ENCODE measurements around the gene AGAP5. TPM values are rescaled to one million over a fixed set of nuclear protein-coding genes. Genes with fewer than 3 reads are reported as not detected.
"Not testable (repeated sequence)": the region's sequence is repeated elsewhere in the genome, so short reads cannot be mapped to it uniquely, and the experiment has no call there.

Gene AGAP5
- total and polyA plus RNA-seq, 4 donors, result 5.8 to 25.7 (median 9.7) TPM

- not testable (repeated sequence) for H3K27me3 ChIP-seq (ENCODE audit: control insufficient read depth, insufficient read depth, low read length); H3K9me3 ChIP-seq (ENCODE audit: control insufficient read depth, insufficient read depth, low read length); DNase-seq (ENCODE audit: low read depth in 4 of 6, low spot score in 6 of 6); H3K27ac ChIP-seq (ENCODE audit: low read depth, low read length); H3K4me1 ChIP-seq (ENCODE audit: control insufficient read depth, insufficient read depth, low read length); H3K4me3 ChIP-seq (ENCODE audit: low read depth, low read length)
- peaks cover 14% of the 10 kb centered on the region for H3K36me3 ChIP-seq (ENCODE audit: control insufficient read depth, insufficient read depth, low read length)
- WGBS (ENCODE audit: insufficient coverage), result 88% methylated on average over 8 of the region's 17 CpGs
Observed at GRCh38 chr10:73715179-73716156, 17.6 kb upstream of the AGAP5 start.

- not testable (repeated sequence) for H3K4me1 ChIP-seq (ENCODE audit: control insufficient read depth, insufficient read depth, low read length); H3K27me3 ChIP-seq (ENCODE audit: control insufficient read depth, insufficient read depth, low read length); H3K4me3 ChIP-seq (ENCODE audit: low read depth, low read length); DNase-seq (ENCODE audit: low read depth in 4 of 6, low spot score in 6 of 6); H3K9me3 ChIP-seq (ENCODE audit: control insufficient read depth, insufficient read depth, low read length); H3K27ac ChIP-seq (ENCODE audit: low read depth, low read length)
- WGBS (ENCODE audit: insufficient coverage), result no CpG with 5 or more reads among the region's 3 CpGs
- peaks cover 12% of the 10 kb centered on the region for H3K36me3 ChIP-seq (ENCODE audit: control insufficient read depth, insufficient read depth, low read length)
Observed at GRCh38 chr10:73714483-73714882, 16.6 kb upstream of the AGAP5 start.

- WGBS (ENCODE audit: insufficient coverage), result 100% methylated on average over 1 of the region's 3 CpGs
- H3K27ac ChIP-seq (ENCODE audit: low read depth, low read length), result not testable (repeated sequence)
Observed at GRCh38 chr10:73713912-73714311, 16.0 kb upstream of the AGAP5 start.

GRCh38 chr10:73711683-73712082 is 13.8 kb upstream of the AGAP5 start:
- not testable (repeated sequence) for H3K27ac ChIP-seq (ENCODE audit: low read depth, low read length); H3K4me3 ChIP-seq (ENCODE audit: low read depth, low read length); H3K9me3 ChIP-seq (ENCODE audit: control insufficient read depth, insufficient read depth, low read length); H3K4me1 ChIP-seq (ENCODE audit: control insufficient read depth, insufficient read depth, low read length); DNase-seq (ENCODE audit: low read depth in 4 of 6, low spot score in 6 of 6); H3K36me3 ChIP-seq (ENCODE audit: control insufficient read depth, insufficient read depth, low read length); H3K27me3 ChIP-seq (ENCODE audit: control insufficient read depth, insufficient read depth, low read length)
- 67% methylated on average over 1 of the region's 5 CpGs for WGBS (ENCODE audit: insufficient coverage)

More at GRCh38 chr10:73713912-73714311, 16.0 kb upstream of the AGAP5 start:
- H3K27me3 ChIP-seq (ENCODE audit: control insufficient read depth, insufficient read depth, low read length); DNase-seq (ENCODE audit: low read depth in 4 of 6, low spot score in 6 of 6); H3K4me3 ChIP-seq (ENCODE audit: low read depth, low read length); H3K9me3 ChIP-seq (ENCODE audit: control insufficient read depth, insufficient read depth, low read length); H3K4me1 ChIP-seq (ENCODE audit: control insufficient read depth, insufficient read depth, low read length): not testable (repeated sequence)
- H3K36me3 ChIP-seq (ENCODE audit: control insufficient read depth, insufficient read depth, low read length), result peaks cover 12% of the 10 kb centered on the region

- H3K9me3 ChIP-seq (ENCODE audit: control insufficient read depth, insufficient read depth, low read length); H3K36me3 ChIP-seq (ENCODE audit: control insufficient read depth, insufficient read depth, low read length); H3K27me3 ChIP-seq (ENCODE audit: control insufficient read depth, insufficient read depth, low read length); DNase-seq (ENCODE audit: low read depth in 4 of 6, low spot score in 6 of 6); H3K4me1 ChIP-seq (ENCODE audit: control insufficient read depth, insufficient read depth, low read length); H3K27ac ChIP-seq (ENCODE audit: low read depth, low read length); H3K4me3 ChIP-seq (ENCODE audit: low read depth, low read length): not testable (repeated sequence)
- 100% methylated on average over 1 of the region's 1 CpG for WGBS (ENCODE audit: insufficient coverage)
Observed at GRCh38 chr10:73708122-73708521, 10.2 kb upstream of the AGAP5 start.

- DNase-seq (ENCODE audit: low read depth in 4 of 6, low spot score in 6 of 6); H3K36me3 ChIP-seq (ENCODE audit: control insufficient read depth, insufficient read depth, low read length); H3K27me3 ChIP-seq (ENCODE audit: control insufficient read depth, insufficient read depth, low read length): not testable (repeated sequence)
Observed at GRCh38 chr10:73707628-73708027, 9.7 kb upstream of the AGAP5 start.

GRCh38 chr10:73706488-73706887 is 8.6 kb upstream of the AGAP5 start:
- WGBS (ENCODE audit: insufficient coverage), result no CpG with 5 or more reads among the region's 2 CpGs
- not testable (repeated sequence) for H3K4me3 ChIP-seq (ENCODE audit: low read depth, low read length); H3K36me3 ChIP-seq (ENCODE audit: control insufficient read depth, insufficient read depth, low read length); H3K27me3 ChIP-seq (ENCODE audit: control insufficient read depth, insufficient read depth, low read length); DNase-seq (ENCODE audit: low read depth in 4 of 6, low spot score in 6 of 6); H3K9me3 ChIP-seq (ENCODE audit: control insufficient read depth, insufficient read depth, low read length); H3K27ac ChIP-seq (ENCODE audit: low read depth, low read length); H3K4me1 ChIP-seq (ENCODE audit: control insufficient read depth, insufficient read depth, low read length)

More at GRCh38 chr10:73707628-73708027, 9.7 kb upstream of the AGAP5 start:
- H3K4me3 ChIP-seq (ENCODE audit: low read depth, low read length); H3K4me1 ChIP-seq (ENCODE audit: control insufficient read depth, insufficient read depth, low read length); H3K27ac ChIP-seq (ENCODE audit: low read depth, low read length); H3K9me3 ChIP-seq (ENCODE audit: control insufficient read depth, insufficient read depth, low read length): not testable (repeated sequence)

GRCh38 chr10:73705506-73706072 is 7.7 kb upstream of the AGAP5 start:
- H3K9me3 ChIP-seq (ENCODE audit: control insufficient read depth, insufficient read depth, low read length); H3K36me3 ChIP-seq (ENCODE audit: control insufficient read depth, insufficient read depth, low read length); DNase-seq (ENCODE audit: low read depth in 4 of 6, low spot score in 6 of 6); H3K27me3 ChIP-seq (ENCODE audit: control insufficient read depth, insufficient read depth, low read length); H3K4me3 ChIP-seq (ENCODE audit: low read depth, low read length); H3K4me1 ChIP-seq (ENCODE audit: control insufficient read depth, insufficient read depth, low read length); H3K27ac ChIP-seq (ENCODE audit: low read depth, low read length): not testable (repeated sequence)
- no CpG with 5 or more reads among the region's 1 CpG for WGBS (ENCODE audit: insufficient coverage)

- not testable (repeated sequence) for H3K4me3 ChIP-seq (ENCODE audit: low read depth, low read length); H3K4me1 ChIP-seq (ENCODE audit: control insufficient read depth, insufficient read depth, low read length); H3K36me3 ChIP-seq (ENCODE audit: control insufficient read depth, insufficient read depth, low read length); H3K9me3 ChIP-seq (ENCODE audit: control insufficient read depth, insufficient read depth, low read length); DNase-seq (ENCODE audit: low read depth in 4 of 6, low spot score in 6 of 6); H3K27me3 ChIP-seq (ENCODE audit: control insufficient read depth, insufficient read depth, low read length); H3K27ac ChIP-seq (ENCODE audit: low read depth, low read length)
Observed at GRCh38 chr10:73703924-73704323, 6.0 kb upstream of the AGAP5 start.

GRCh38 chr10:73698819-73699218 is 910 bp upstream of the AGAP5 start:
- not testable (repeated sequence) for H3K4me3 ChIP-seq (ENCODE audit: low read depth, low read length); H3K36me3 ChIP-seq (ENCODE audit: control insufficient read depth, insufficient read depth, low read length); DNase-seq (ENCODE audit: low read depth in 4 of 6, low spot score in 6 of 6); H3K27ac ChIP-seq (ENCODE audit: low read depth, low read length); H3K27me3 ChIP-seq (ENCODE audit: control insufficient read depth, insufficient read depth, low read length); H3K9me3 ChIP-seq (ENCODE audit: control insufficient read depth, insufficient read depth, low read length); H3K4me1 ChIP-seq (ENCODE audit: control insufficient read depth, insufficient read depth, low read length)
- WGBS (ENCODE audit: insufficient coverage), result no CpG with 5 or more reads among the region's 2 CpGs
